ENCODE results near the gene TTC19. TPM values are rescaled to one million over a fixed set of nuclear protein-coding genes. Genes with fewer than 3 reads are reported as not detected.

Gene TTC19, protein sequence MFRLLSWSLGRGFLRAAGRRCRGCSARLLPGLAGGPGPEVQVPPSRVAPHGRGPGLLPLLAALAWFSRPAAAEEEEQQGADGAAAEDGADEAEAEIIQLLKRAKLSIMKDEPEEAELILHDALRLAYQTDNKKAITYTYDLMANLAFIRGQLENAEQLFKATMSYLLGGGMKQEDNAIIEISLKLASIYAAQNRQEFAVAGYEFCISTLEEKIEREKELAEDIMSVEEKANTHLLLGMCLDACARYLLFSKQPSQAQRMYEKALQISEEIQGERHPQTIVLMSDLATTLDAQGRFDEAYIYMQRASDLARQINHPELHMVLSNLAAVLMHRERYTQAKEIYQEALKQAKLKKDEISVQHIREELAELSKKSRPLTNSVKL
- 21.1 TPM for total RNA-seq
- 10 to 100 TPM; 19.9 to 28.6 (median 24.8) TPM for polyA plus RNA-seq (ENCODE audit: insufficient read depth in 1 of 8, insufficient read length in 8 of 8, low replicate concordance in 1 of 8)
- long read RNA-seq, donor 1, partial matches to known transcripts = 24 of 29 reads
- long read RNA-seq, donor 1, other reads (novel, unspliced or antisense) = 0 of 29 reads
- long read RNA-seq, donor 2 = 0 reads
- long read RNA-seq, donor 3, transcript TTC19-201 (10 exons, 3,002 nt) = major isoform, 11 of 12 reads
- long read RNA-seq, donor 3, partial matches to known transcripts = 0 of 12 reads
- long read RNA-seq, donor 3, other reads (novel, unspliced or antisense) = 0 of 12 reads
- long read RNA-seq, donor 4, partial matches to known transcripts = 7 of 17 reads
- long read RNA-seq, donor 4, other reads (novel, unspliced or antisense) = 8 of 17 reads
- long read RNA-seq, donor 5, transcript TTC19-201 (10 exons, 3,002 nt) = major isoform, 6 of 9 reads
- long read RNA-seq, donor 5, partial matches to known transcripts = 0 of 9 reads
- long read RNA-seq, donor 5, other reads (novel, unspliced or antisense) = 0 of 9 reads
- long read RNA-seq, donor 6, partial matches to known transcripts = 0 of 6 reads
- long read RNA-seq, donor 6, other reads (novel, unspliced or antisense) = 0 of 6 reads
- long read RNA-seq, donor 7, partial matches to known transcripts = 0 of 5 reads
- long read RNA-seq, donor 7, other reads (novel, unspliced or antisense) = 0 of 5 reads
- long read RNA-seq, donor 8, partial matches to known transcripts = 94 of 97 reads
- long read RNA-seq, donor 8, other reads (novel, unspliced or antisense) = 0 of 97 reads
- long read RNA-seq, donor 9, partial matches to known transcripts = 0 of 2 reads
- long read RNA-seq, donor 9, other reads (novel, unspliced or antisense) = 0 of 2 reads
- long read RNA-seq, donor 10, transcript TTC19-201 (10 exons, 3,002 nt) = major isoform, 7 of 39 reads
- long read RNA-seq, donor 10, partial matches to known transcripts = 27 of 39 reads
- long read RNA-seq, donor 10, other reads (novel, unspliced or antisense) = 0 of 39 reads
- long read RNA-seq, donor 11, transcript TTC19-201 (10 exons, 3,002 nt) = major isoform, 6 of 8 reads
- long read RNA-seq, donor 11, partial matches to known transcripts = 0 of 8 reads
- long read RNA-seq, donor 11, other reads (novel, unspliced or antisense) = 0 of 8 reads

DNA sequence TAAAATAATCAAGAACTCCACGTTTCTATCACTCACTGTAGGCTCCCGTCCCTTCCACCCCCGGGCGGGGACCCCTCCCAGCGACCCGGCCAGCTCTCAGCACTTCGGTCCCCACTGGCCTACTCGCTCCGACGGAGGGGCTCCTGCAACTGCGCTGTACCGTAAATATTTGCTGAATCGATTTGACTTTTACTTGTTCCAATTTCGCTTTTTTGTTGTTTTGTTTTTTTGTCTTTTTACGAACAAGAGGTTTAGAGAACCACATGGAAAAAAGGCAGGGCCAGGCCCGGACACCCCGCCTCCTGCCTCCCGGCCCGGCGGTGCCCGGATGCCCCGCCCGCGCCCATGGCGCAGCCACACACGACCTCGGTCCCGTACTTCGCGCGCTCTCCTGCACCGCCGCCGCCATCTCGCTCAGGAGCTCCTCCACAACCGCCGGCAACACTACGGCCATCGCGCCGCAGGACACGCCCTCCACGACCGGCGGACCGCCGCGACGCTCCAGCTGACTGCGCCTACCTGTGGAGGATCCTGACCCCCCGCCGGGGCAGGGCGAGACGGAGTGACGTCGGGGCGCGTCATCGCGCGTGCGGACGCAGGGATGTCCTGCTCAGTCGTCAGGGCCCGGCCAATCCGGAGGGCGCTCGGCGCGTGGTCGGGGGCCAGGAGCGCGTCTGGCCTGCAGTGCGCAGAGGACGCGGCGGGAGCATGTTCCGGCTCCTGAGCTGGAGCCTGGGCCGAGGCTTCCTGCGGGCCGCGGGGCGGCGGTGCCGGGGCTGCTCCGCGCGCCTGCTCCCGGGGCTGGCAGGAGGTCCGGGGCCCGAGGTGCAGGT, at the start of gene TTC19, which contains the start of gene ZSWIM7:
TTC19 (plus strand) TSS at position 684 of the 833 bp plus-strand sequence; CDS start at position 709, 25 bp downstream.
ZSWIM7 (minus strand) TSS at position 564 of the 833 bp plus-strand sequence; CDS start at position 454, 110 bp downstream.
- H3K36me3 ChIP-seq (ENCODE audit: control insufficient read depth, insufficient read depth, low read length) = peaks cover 39% of the 10 kb centered on the region
- H3K4me1 ChIP-seq (ENCODE audit: control insufficient read depth, insufficient read depth, low read length) = peaks cover 9% of the 10 kb centered on the region
- H3K27ac ChIP-seq (ENCODE audit: low read length) = peak within 1 kb of the TSS; percentile 94
- 0% methylated on average over 89 of the region's 91 CpGs for WGBS (ENCODE audit: insufficient coverage)
- no peaks in the 10 kb centered on the region for H3K27me3 ChIP-seq (ENCODE audit: control insufficient read depth, insufficient read depth, low read length)
- H3K9me3 ChIP-seq (replicated peaks; ENCODE audit: control insufficient read depth, low read depth, low read length) = no peaks in the 10 kb centered on the region
- peak within 1 kb of the TSS; percentile 86 for H3K4me3 ChIP-seq (ENCODE audit: low read length)
- peak; percentile 98 for DNase-seq

DNA sequence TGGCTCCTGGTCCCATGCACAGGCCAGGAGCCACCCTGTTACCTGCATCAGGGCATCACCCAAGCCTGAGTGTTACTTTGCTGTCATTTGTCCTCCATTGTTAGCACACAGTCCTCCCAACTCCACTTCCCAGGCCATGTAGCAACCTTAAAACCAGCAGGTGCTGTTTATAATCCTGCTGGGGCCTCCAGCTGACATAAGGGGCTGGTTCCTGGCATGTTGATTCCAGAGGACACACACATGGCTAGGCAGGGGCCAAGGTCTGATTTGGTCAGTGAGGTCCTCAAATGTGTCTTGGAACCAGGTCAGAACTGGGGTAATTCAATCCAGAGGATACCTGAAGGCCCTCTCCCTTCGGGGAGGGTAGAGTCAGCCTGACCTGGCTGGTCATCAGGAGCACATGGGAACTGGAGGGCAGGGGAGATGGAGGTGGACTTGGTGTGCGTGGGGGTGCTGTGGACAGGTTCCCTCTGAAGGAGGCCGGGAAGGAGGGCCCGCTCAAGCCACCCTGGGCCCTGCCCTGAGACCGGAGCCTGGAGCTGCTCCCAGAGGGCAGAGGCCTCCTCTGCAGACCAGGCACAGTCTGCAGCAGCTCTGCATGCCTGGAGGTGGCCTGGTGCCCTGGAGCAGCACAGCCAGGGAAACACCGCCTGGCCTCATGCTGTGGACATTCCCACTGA, 48.1 kb upstream of the TTC19 start:
- H3K27ac ChIP-seq (ENCODE audit: low read length) = no peak overlapping the region
- H3K36me3 ChIP-seq (ENCODE audit: control insufficient read depth, insufficient read depth, low read length) = no peaks in the 10 kb centered on the region
- H3K27me3 ChIP-seq (ENCODE audit: control insufficient read depth, insufficient read depth, low read length) = peaks cover 4% of the 10 kb centered on the region
- H3K9me3 ChIP-seq (replicated peaks; ENCODE audit: control insufficient read depth, low read depth, low read length) = no peaks in the 10 kb centered on the region
- 81% methylated on average over 5 of the region's 6 CpGs for WGBS (ENCODE audit: insufficient coverage)
- no peak overlapping the region for H3K4me3 ChIP-seq (ENCODE audit: low read length)
- no peak for DNase-seq
- peaks cover 3% of the 10 kb centered on the region for H3K4me1 ChIP-seq (ENCODE audit: control insufficient read depth, insufficient read depth, low read length)

DNA sequence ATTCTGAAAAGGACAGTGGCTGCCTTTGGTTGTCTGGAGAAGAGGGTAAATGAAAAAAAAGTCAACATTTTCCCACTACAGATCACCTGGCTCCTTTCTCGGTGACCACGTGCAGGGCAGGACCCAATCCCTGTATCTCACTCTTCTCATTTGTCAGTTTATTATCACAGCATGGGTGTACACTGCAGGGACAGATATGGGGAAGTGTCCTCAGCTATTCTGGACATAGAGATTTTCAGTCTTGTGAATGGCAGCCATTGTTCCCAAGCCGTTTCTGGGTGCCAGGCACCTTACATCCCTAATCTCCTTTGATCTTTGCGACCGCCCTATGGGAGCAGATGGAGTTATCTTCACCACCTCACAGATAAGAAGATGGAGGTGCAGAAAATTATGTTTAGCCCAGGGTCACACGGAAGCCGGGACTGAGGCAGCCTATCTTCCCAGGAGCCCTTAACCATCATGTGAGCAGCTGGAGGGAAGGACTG, 47.5 kb upstream of the TTC19 start:
- H3K4me1 ChIP-seq (ENCODE audit: control insufficient read depth, insufficient read depth, low read length) = peaks cover 3% of the 10 kb centered on the region
- WGBS (ENCODE audit: insufficient coverage) = no CpG with 5 or more reads among the region's 7 CpGs
- no peak for DNase-seq

DNA sequence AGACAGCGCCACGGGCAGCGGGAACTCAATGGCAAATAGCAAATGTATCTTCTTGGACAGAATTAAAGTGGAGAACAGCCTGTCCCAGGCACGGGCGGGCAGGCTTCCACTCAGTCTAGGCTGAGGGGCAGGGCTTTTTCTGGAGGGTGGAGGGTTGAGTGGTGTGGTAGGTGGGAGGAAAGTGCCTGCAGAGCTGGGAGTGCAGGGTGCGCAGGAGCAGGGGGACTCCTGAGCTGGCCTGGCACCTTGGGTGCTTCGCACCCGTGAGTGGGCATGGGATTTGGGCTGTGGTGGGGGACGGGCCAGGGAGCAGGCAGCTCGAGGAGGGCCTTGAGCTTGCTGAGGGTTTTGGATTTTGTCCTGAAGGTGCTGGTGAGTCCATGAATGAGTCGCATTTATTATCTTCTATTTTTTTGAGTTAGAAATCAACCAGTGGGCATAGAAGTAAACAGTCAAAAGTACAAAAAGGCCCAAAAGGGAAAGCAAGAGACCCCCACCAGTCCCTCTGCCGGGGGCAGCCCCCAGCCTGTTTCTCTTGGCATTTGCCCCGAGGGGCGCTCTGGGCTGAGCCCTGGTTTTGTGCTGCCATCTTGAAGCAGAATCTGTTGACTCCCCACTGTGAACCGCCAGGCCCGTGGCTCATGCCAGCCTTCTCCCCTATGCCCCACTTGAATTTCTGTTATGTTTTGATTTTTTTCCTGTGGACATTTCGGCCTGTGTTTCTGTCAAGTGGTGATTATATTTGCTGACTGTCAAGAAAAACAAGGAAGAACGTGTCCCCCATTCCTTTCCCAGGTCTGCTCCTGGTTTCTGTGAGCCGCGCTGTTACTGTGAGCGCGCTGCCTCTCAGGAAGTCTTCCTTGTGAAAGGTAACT, 46.5 kb upstream of the TTC19 start:
- WGBS (ENCODE audit: insufficient coverage) = 70% methylated on average over 13 of the region's 22 CpGs
- Histone ChIP-seq H3K4me1 (ENCODE audit: control insufficient read depth, insufficient read depth, low read length) (no peaks in the 10 kb centered on the region), H3K27ac (ENCODE audit: low read length) (no peak overlapping the region), H3K9me3 (replicated peaks; ENCODE audit: control insufficient read depth, low read depth, low read length) (no peaks in the 10 kb centered on the region), H3K36me3 (ENCODE audit: control insufficient read depth, insufficient read depth, low read length) (no peaks in the 10 kb centered on the region), H3K27me3 (ENCODE audit: control insufficient read depth, insufficient read depth, low read length) (no peaks in the 10 kb centered on the region), H3K4me3 (ENCODE audit: low read length) (no peak overlapping the region)
- no peak for DNase-seq

More for the DNA sequence above, 47.5 kb upstream of the TTC19 start:
- H3K27ac ChIP-seq (ENCODE audit: low read length) = no peak overlapping the region
- no peaks in the 10 kb centered on the region for H3K9me3 ChIP-seq (replicated peaks; ENCODE audit: control insufficient read depth, low read depth, low read length)
- H3K4me3 ChIP-seq (ENCODE audit: low read length) = no peak overlapping the region
- no peaks in the 10 kb centered on the region for H3K36me3 ChIP-seq (ENCODE audit: control insufficient read depth, insufficient read depth, low read length)
- no peaks in the 10 kb centered on the region for H3K27me3 ChIP-seq (ENCODE audit: control insufficient read depth, insufficient read depth, low read length)

DNA sequence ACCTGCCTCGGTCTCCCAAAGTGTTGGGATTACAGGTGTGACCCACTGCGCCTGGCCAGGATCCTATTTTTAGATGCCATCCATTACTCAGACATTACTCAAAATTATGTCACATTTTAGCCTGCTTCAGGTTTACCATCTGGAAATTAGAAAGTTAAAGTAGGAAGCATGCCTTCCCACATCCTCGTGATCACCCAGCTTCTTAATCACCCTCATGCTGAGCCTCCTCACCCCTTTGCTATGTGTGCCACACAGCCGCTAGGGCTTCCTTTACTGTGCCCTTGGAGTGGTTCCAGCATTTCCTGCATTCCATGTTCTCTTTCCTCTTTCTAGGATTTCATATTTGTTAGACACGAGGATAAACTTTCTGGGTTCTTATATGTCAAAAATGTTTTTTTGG, 45.4 kb upstream of the TTC19 start:
- Histone ChIP-seq H3K4me3 (ENCODE audit: low read length) (no peak overlapping the region), H3K27me3 (ENCODE audit: control insufficient read depth, insufficient read depth, low read length) (no peaks in the 10 kb centered on the region), H3K4me1 (ENCODE audit: control insufficient read depth, insufficient read depth, low read length) (no peaks in the 10 kb centered on the region), H3K36me3 (ENCODE audit: control insufficient read depth, insufficient read depth, low read length) (no peaks in the 10 kb centered on the region), H3K27ac (ENCODE audit: low read length) (no peak overlapping the region), H3K9me3 (replicated peaks; ENCODE audit: control insufficient read depth, low read depth, low read length) (no peaks in the 10 kb centered on the region)
- DNase-seq = peak; percentile 15
- 45% methylated on average over 2 of the region's 5 CpGs for WGBS (ENCODE audit: insufficient coverage)

DNA sequence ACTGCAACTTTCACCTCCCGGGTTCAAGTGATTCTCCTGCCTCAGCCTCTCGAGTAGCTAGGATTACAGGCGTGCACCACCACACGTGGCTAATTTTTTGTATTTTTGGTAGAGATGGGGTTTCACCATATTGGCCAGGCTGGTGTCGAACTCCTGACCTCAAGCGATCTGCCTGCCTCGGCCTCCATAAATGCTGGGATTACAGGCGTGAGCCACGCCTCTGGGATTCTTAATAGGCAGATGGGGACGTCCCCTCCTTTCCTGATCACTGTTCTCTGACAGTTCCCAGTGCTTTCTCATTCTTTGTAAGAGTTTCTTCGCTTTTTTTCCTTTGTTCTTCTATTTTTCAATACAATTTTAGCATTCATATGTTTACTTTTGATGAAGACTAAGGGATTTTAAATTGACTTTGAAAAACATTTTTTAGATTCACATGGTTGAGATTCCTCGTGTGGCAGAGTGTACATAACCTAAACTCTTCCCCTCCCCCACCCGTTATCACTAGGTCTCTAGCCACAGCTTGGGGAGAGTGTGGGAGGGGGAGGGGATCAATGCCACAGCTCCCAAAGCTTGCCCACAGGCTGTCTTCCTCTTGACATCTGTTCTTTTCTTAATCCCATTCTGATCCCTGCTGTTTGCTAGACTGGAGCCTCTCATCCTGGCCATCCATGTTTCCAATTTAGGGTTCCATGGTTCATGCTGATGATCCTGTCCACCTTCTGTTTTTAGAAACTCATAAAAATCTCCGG, 43.7 kb upstream of the TTC19 start:
- no peaks in the 10 kb centered on the region for H3K36me3 ChIP-seq (ENCODE audit: control insufficient read depth, insufficient read depth, low read length)
- WGBS (ENCODE audit: insufficient coverage) = 93% methylated on average over 5 of the region's 14 CpGs
- H3K4me1 ChIP-seq (ENCODE audit: control insufficient read depth, insufficient read depth, low read length) = no peaks in the 10 kb centered on the region
- no peak overlapping the region for H3K4me3 ChIP-seq (ENCODE audit: low read length)
- DNase-seq = no peak
- no peaks in the 10 kb centered on the region for H3K27me3 ChIP-seq (ENCODE audit: control insufficient read depth, insufficient read depth, low read length)
- H3K9me3 ChIP-seq (replicated peaks; ENCODE audit: control insufficient read depth, low read depth, low read length) = no peaks in the 10 kb centered on the region
- no peak overlapping the region for H3K27ac ChIP-seq (ENCODE audit: low read length)

DNA sequence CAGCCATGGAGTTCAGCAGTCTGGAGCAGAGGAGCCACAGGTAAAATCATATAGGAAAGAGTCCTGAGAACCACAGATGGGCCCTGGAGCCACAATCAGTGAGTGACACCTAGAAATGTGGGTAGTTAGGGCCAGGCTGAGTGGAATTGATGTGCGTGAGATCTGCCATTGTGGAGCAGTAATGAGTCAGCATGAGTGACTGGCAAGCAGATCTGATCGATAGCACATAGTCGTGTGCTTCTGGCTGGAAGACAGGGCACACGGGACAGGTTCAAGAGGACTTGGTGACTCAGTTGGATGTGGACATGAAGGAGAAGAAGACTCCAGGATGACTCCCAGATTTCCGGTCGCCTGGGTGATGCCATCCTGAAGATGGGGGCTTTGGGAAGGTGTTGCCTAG, 42.4 kb upstream of the TTC19 start:
- no peaks in the 10 kb centered on the region for H3K27me3 ChIP-seq (ENCODE audit: control insufficient read depth, insufficient read depth, low read length)
- H3K27ac ChIP-seq (ENCODE audit: low read length) = no peak overlapping the region
- H3K4me1 ChIP-seq (ENCODE audit: control insufficient read depth, insufficient read depth, low read length) = no peaks in the 10 kb centered on the region
- WGBS (ENCODE audit: insufficient coverage) = 85% methylated on average over 6 of the region's 6 CpGs
- no peaks in the 10 kb centered on the region for H3K36me3 ChIP-seq (ENCODE audit: control insufficient read depth, insufficient read depth, low read length)
- no peak overlapping the region for H3K4me3 ChIP-seq (ENCODE audit: low read length)
- no peaks in the 10 kb centered on the region for H3K9me3 ChIP-seq (replicated peaks; ENCODE audit: control insufficient read depth, low read depth, low read length)
- DNase-seq = no peak

Measured in muscle of leg (tissue), 16 donors.